BJ (cell line): ENCODE measurements around the gene BCAS1. TPM values are rescaled to one million over a fixed set of nuclear protein-coding genes. Genes with fewer than 3 reads are reported as not detected.

Source experiments
- CTCF ChIA-PET: fragments of 350-600 bp; formaldehyde crosslinking; extraction: SDS; loops from one replicate; lab custom pipeline; 2021; ENCODE audit warnings: antibody characterized with exemption, inconsistent platforms; lab: Yijun Ruan, JAX
- POLR2A ChIA-PET: fragments of 300-600 bp; sonication (Branson Sonifier 250); formaldehyde crosslinking; extraction: SDS; loops from one replicate; lab custom pipeline; 2021; ENCODE audit warnings: antibody characterized with exemption; lab: Charles Lee
- DNase-seq: peaks from one replicate; pipeline ENCODE4 v3.0.0-alpha.2; 2011; ENCODE audit warnings: low read depth
- H3K27me3 ChIP-seq: 2 replicates; pipeline ENCODE4 v1.6.0; 2011; ENCODE audit warnings: low read length; ENCODE audit not compliant: control insufficient read depth, insufficient read depth
- H3K36me3 ChIP-seq: 2 replicates; pipeline ENCODE4 v1.5.1; 2011; ENCODE audit warnings: low read length; ENCODE audit not compliant: control insufficient read depth, insufficient read depth
- H3K4me3 ChIP-seq: 2 replicates; pipeline ENCODE4 v1.5.1; 2011; ENCODE audit warnings: low read depth, mild to moderate bottlenecking, control low read depth, low read length
- CTCF ChIP-seq: IDR thresholded peaks from 2 replicates; pipeline ENCODE4 v1.5.1; 2011; ENCODE audit warnings: low read depth, mild to moderate bottlenecking, control low read depth, inconsistent platforms, low read length, moderate library complexity; ENCODE audit not compliant: insufficient read depth
- polyA plus RNA-seq: library from polyadenylated mRNA; depleted of rRNA; stranded (reverse); fragments of >200 nt; gene quantifications from 2 replicates; pipeline ENCODE4 v1.2.3, GENCODE V29; 2011

The BCAS1 gene
- polyA plus RNA-seq, 1 experiment, result not detected

GRCh38 chr20:53921443-53921973, 148.9 kb downstream of the BCAS1 start:
- POLR2A ChIA-PET, result no interaction called here
- no peaks in the 10 kb centered on the region for H3K36me3 ChIP-seq
- DNase-seq, result no peak
- CTCF ChIA-PET, result interaction anchor here (0.6 to 1.3 kb wide), 2 partner anchors 19 to 254 kb away, joined by 3 to 4 read pairs; no protein-coding TSS in a partner anchor
- TF ChIP-seq CTCF, result no peak
- no peaks in the 10 kb centered on the region for H3K27me3 ChIP-seq
- no peak overlapping the region for H3K4me3 ChIP-seq

GRCh38 chr20:53920647-53921245, 149.6 kb downstream of the BCAS1 start:
- CTCF ChIA-PET, result interaction anchor here (1.3 to 1.4 kb wide), 2 partner anchors 13 to 20 kb away, joined by 4 to 5 read pairs; no protein-coding TSS in a partner anchor
- TF ChIP-seq CTCF, result no peak
- POLR2A ChIA-PET, result no interaction called here

GRCh38 chr20:53919886-53920285, 150.5 kb downstream of the BCAS1 start:
- Histone ChIP-seq H3K27me3 (no peaks in the 10 kb centered on the region), H3K36me3 (no peaks in the 10 kb centered on the region), H3K4me3 (no peak overlapping the region)
- ChIA-PET POLR2A (no interaction called here), CTCF (interaction anchor here (1.4 to 1.6 kb wide), 2 partner anchors 14 to 342 kb away, joined by 4 to 5 read pairs; no protein-coding TSS in a partner anchor)
- DNase-seq, result no peak
- TF ChIP-seq CTCF, result no peak

More at GRCh38 chr20:53920647-53921245, 149.6 kb downstream of the BCAS1 start:
- Histone ChIP-seq H3K4me3 (no peak overlapping the region), H3K27me3 (no peaks in the 10 kb centered on the region), H3K36me3 (no peaks in the 10 kb centered on the region)
- DNase-seq, result no peak

- TF ChIP-seq CTCF, result no peak
- no peaks in the 10 kb centered on the region for H3K36me3 ChIP-seq
- H3K27me3 ChIP-seq, result no peaks in the 10 kb centered on the region
- ChIA-PET CTCF (interaction anchor here (1.3 to 1.9 kb wide), 3 partner anchors 339 to 371 kb away, joined by 3 to 6 read pairs (median 4); no protein-coding TSS in a partner anchor), POLR2A (no interaction called here)
- no peak overlapping the region for H3K4me3 ChIP-seq
- DNase-seq, result no peak
These were observed 151.4 kb downstream of the BCAS1 start for GRCh38 chr20:53918949-53919361.

- ChIA-PET CTCF (interaction anchor here (0.6 to 4.4 kb wide), 8 partner anchors 10 to 338 kb away, joined by 3 to 32 read pairs (median 4); no protein-coding TSS in a partner anchor), POLR2A (no interaction called here)
- Histone ChIP-seq H3K27me3 (no peaks in the 10 kb centered on the region), H3K4me3 (no peak overlapping the region), H3K36me3 (no peaks in the 10 kb centered on the region)
- no peak for TF ChIP-seq CTCF
- DNase-seq, result no peak
These were observed 152.4 kb downstream of the BCAS1 start for GRCh38 chr20:53918020-53918311.
